K562 (cell line): ENCODE measurements around the gene PTGER3. TPM values are rescaled to one million over a fixed set of nuclear protein-coding genes. Genes with fewer than 3 reads are reported as not detected.

Experiments used
- BACH1 ChIP-seq: fragments of 200-800 bp; sonication (Bioruptor generic); IDR thresholded peaks from 2 replicates; pipeline ENCODE4 v1.6.1; 2016; ENCODE audit warnings: missing genetic modification characterization, missing compliant biosample characterization
- E2F5 ChIP-seq: sonication (generic); formaldehyde crosslinking; IDR thresholded peaks from 2 replicates; pipeline ENCODE4 v1.8.0; 2022; ENCODE audit warnings: mild to moderate bottlenecking, missing genetic modification reagents
- KDM2B ChIP-seq: fragments of 250-450 bp; sonication (Bioruptor Pico); IDR thresholded peaks from 2 replicates; pipeline ENCODE4 v1.8.0; 2021; ENCODE audit warnings: mild to moderate bottlenecking, moderate library complexity
- MAZ ChIP-seq, 2 experiments: fragments of 450-650 bp in 1 of 2; sonication (generic) in 1 of 2; formaldehyde crosslinking; IDR thresholded peaks in 1 of 2; conservative IDR thresholded peaks in 1 of 2; 2 replicates each; pipeline versions ENCODE4 v1.4.0 to v1.5.0; 2020; ENCODE audit warnings: mild to moderate bottlenecking in 1 of 2, missing genetic modification reagents in 1 of 2
- MEF2A ChIP-seq: IDR thresholded peaks from 2 replicates; pipeline ENCODE4 v1.6.1; 2011; ENCODE audit warnings: low read depth, mild to moderate bottlenecking, low read length, moderate library complexity; ENCODE audit not compliant: control insufficient read depth
- MLLT1 ChIP-seq, 2 experiments: fragments of 450-650 bp; IDR thresholded peaks; 2 replicates each; pipeline ENCODE4 v1.6.1; 2016
- NFYB ChIP-seq: IDR thresholded peaks from 2 replicates; pipeline ENCODE4 v1.6.1; 2011; ENCODE audit warnings: mild to moderate bottlenecking, moderate library complexity; ENCODE audit not compliant: insufficient read length; ENCODE audit errors: extremely low read depth
- NONO ChIP-seq, 2 experiments: fragments of 200-400 bp in 1 of 2; fragments of 450-650 bp in 1 of 2; formaldehyde crosslinking in 1 of 2; IDR thresholded peaks; 2 replicates each; pipeline ENCODE4 v1.6.1; 2017; ENCODE audit warnings: low read depth in 2 of 2, mild to moderate bottlenecking in 2 of 2, moderate library complexity in 2 of 2, low read length in 1 of 2
- POLR2G ChIP-seq: fragments of 200-400 bp; formaldehyde crosslinking; IDR thresholded peaks from 2 replicates; pipeline ENCODE4 v1.6.1; 2017; ENCODE audit warnings: low read depth, mild to moderate bottlenecking, antibody characterized with exemption, low read length, moderate library complexity
- PTRF ChIP-seq: fragments of 450-650 bp; IDR thresholded peaks from 2 replicates; pipeline ENCODE4 v1.6.1; 2016; ENCODE audit warnings: mild to moderate bottlenecking, missing genetic modification characterization, missing compliant biosample characterization
- PTTG1 ChIP-seq: fragments of 450-650 bp; IDR thresholded peaks from 2 replicates; pipeline ENCODE4 v1.6.1; 2016; ENCODE audit warnings: low read depth, mild to moderate bottlenecking, missing genetic modification characterization, missing compliant biosample characterization
- RNF219 ChIP-seq: fragments of 250-450 bp; sonication (Bioruptor Pico); IDR thresholded peaks from 2 replicates; pipeline ENCODE4 v1.5.0; 2022; ENCODE audit warnings: mild to moderate bottlenecking
- SAFB2 ChIP-seq: fragments of 200-400 bp; formaldehyde crosslinking; IDR thresholded peaks from 2 replicates; pipeline ENCODE4 v1.6.1; 2018; ENCODE audit warnings: borderline replicate concordance, low read length, low read depth, moderate library complexity; ENCODE audit not compliant: severe bottlenecking
- SETDB1 ChIP-seq: IDR thresholded peaks from one replicate; pipeline ENCODE4 v1.6.1; 2012; ENCODE audit warnings: low read length, control low read depth, inconsistent platforms
- SMAD3 ChIP-seq: fragments of 450-650 bp; formaldehyde crosslinking; conservative IDR thresholded peaks from 2 replicates; pipeline ENCODE4 v1.4.0; 2020; ENCODE audit warnings: mild to moderate bottlenecking
- SREBF1 ChIP-seq: fragments of 150-350 bp; IDR thresholded peaks from 2 replicates; pipeline ENCODE4 v1.6.1; 2014; ENCODE audit warnings: antibody characterized with exemption, low read depth, low read length, borderline replicate concordance
- SREBF2 ChIP-seq: sonication (generic); formaldehyde crosslinking; IDR thresholded peaks from 2 replicates; pipeline ENCODE4 v1.4.0; 2020; ENCODE audit warnings: mild to moderate bottlenecking, missing genetic modification reagents
- STAT5B ChIP-seq: fragments of 250-450 bp; sonication (Bioruptor Pico); IDR thresholded peaks from 2 replicates; pipeline ENCODE4 v1.8.0; 2021; ENCODE audit warnings: mild to moderate bottlenecking, inconsistent platforms
- TEAD1 ChIP-seq, 2 experiments: fragments of 450-650 bp in 1 of 2; sonication (generic) in 1 of 2; formaldehyde crosslinking; IDR thresholded peaks; 2 replicates each; pipeline versions ENCODE4 v1.4.0 to v1.8.0; 2020 to 2022; ENCODE audit warnings: mild to moderate bottlenecking in 2 of 2, missing genetic modification reagents in 1 of 2
- ZNF316 ChIP-seq: fragments of 450-650 bp; IDR thresholded peaks from 2 replicates; pipeline ENCODE4 v1.6.1; 2016
- ZNF740 ChIP-seq, 3 experiments: fragments of 200-800 bp in 1 of 3; sonication (Bioruptor generic) in 1 of 3; sonication (generic) in 1 of 3; formaldehyde crosslinking in 1 of 3; IDR thresholded peaks; 2 replicates each; pipeline versions ENCODE4 v1.6.1 to v1.8.0; 2016 to 2022; ENCODE audit warnings: mild to moderate bottlenecking in 2 of 3, missing compliant biosample characterization in 2 of 3, missing genetic modification characterization in 2 of 3, missing genetic modification reagents in 1 of 3
- ZNF75A ChIP-seq: fragments of 450-650 bp; formaldehyde crosslinking; IDR thresholded peaks from 2 replicates; pipeline ENCODE4 v1.4.0; 2020; ENCODE audit warnings: mild to moderate bottlenecking
- polyA plus RNA-seq, 8 experiments: library from polyadenylated mRNA; depleted of rRNA in 4 of 8; stranded (reverse) in 5 of 8; unstranded in 3 of 8; fragments of >200 nt; fragmentation: Nextera tagmentation in 2 of 8; fragmentation: Illumina TruSeq in 1 of 8; extraction: Ambion mirVana in 2 of 8; extraction: Trizol in 1 of 8; gene quantifications; 2 replicates each; pipeline versions ENCODE4 v1.2.1 to v1.2.3, GENCODE V29; 2011 to 2014; ENCODE audit warnings: inconsistent platforms in 1 of 8, missing spikeins in 1 of 8
- total RNA-seq, 7 experiments: library from RNA; depleted of rRNA in 6 of 7; stranded (reverse); fragments of >200 nt in 6 of 7; fragmentation: Illumina TruSeq in 2 of 7; extraction: Trizol in 2 of 7; gene quantifications; 2 replicates each; pipeline versions ENCODE4 v1.2.1 to v1.2.3, GENCODE V29; 2011 to 2021; ENCODE audit warnings: low replicate concordance in 1 of 7

PTGER3 gene
- total and polyA plus RNA-seq, 9 of the 15 experiments (the other 6 are each of a cell fraction or from before 2014, with no cell fraction given): 3.8 to 28.5 (median 14.2) TPM

- TF ChIP-seq MAZ (CRISPR knock-in tag; conservative IDR thresholded peaks at IDR 0.05 in 1 of 2, IDR thresholded peaks at IDR 0.05 in 1 of 2) (no peak), NFYB (no peak), SETDB1 (no peak), MEF2A (no peak), SREBF1 (no peak), TEAD1 (CRISPR knock-in tag; IDR thresholded peaks at IDR 0.05) (peak in 1 of 2 experiments; percentile 80; a peak in 1 of 4 replicates), KDM2B (CRISPR knock-in tag) (no peak), SREBF2 (CRISPR knock-in tag) (no peak), PTRF (no peak), NONO (IDR thresholded peaks at IDR 0.05; ENCODE audit: low read depth in 2 of 2, low read length in 1 of 2) (no peak), RNF219 (CRISPR knock-in tag) (no peak), PTTG1 (tag) (no peak), SAFB2 (no peak), MLLT1 (IDR thresholded peaks at IDR 0.05) (no peak), ZNF316 (no peak), STAT5B (CRISPR knock-in tag) (no peak), POLR2G (no peak), SMAD3 (no peak), BACH1 (no peak), ZNF75A (CRISPR knock-in tag) (no peak), ZNF740 (CRISPR knock-in tag; IDR thresholded peaks at IDR 0.05) (no peak), ZNF740 (tag; IDR thresholded peaks at IDR 0.05) (no peak), E2F5 (CRISPR knock-in tag) (0 out of 2 replicates have a peak, but pooled peaks have one; percentile 55)
Measured at GRCh38 chr1:71046891-71047634, 553 bp downstream of the PTGER3 start (continued).
